Astrocyte (in vitro differentiated cells and primary cell): Measurements from ENCODE around the gene KIAA0319L.

Experiments used
- EZH2 ChIP-seq: IDR thresholded peaks from 2 replicates; pipeline ENCODE4 v1.6.1; 2012; ENCODE audit warnings: mild to moderate bottlenecking, low read length, inconsistent platforms; ENCODE audit not compliant: insufficient read depth
- TF ChIP-seq, protein P1 (sequence below): IDR thresholded peaks from 2 replicates; pipeline ENCODE4 v1.5.1; 2011; ENCODE audit warnings: low read depth, mild to moderate bottlenecking, inconsistent platforms, low read length, moderate library complexity; ENCODE audit not compliant: insufficient read depth

DNA sequence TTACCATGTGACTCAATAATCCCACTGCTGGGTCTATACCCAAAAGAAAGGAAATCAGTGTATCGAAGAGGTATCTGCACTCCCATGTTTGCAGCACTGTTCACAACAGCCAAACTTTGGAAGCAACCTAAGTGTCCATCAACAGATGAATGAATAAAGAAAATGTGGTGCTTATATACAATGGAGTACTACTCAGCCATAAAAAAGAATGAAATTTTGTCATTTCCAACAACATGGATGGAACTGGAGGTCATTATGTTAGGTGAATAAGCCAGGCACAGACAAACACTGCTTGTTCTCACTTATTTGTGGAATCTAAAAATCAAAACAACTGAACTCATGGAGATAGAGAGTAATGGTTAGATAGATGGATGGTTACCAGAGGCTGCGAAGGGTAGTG is 79.3 kb downstream of the KIAA0319L start:
- TF ChIP-seq, protein P1, sequence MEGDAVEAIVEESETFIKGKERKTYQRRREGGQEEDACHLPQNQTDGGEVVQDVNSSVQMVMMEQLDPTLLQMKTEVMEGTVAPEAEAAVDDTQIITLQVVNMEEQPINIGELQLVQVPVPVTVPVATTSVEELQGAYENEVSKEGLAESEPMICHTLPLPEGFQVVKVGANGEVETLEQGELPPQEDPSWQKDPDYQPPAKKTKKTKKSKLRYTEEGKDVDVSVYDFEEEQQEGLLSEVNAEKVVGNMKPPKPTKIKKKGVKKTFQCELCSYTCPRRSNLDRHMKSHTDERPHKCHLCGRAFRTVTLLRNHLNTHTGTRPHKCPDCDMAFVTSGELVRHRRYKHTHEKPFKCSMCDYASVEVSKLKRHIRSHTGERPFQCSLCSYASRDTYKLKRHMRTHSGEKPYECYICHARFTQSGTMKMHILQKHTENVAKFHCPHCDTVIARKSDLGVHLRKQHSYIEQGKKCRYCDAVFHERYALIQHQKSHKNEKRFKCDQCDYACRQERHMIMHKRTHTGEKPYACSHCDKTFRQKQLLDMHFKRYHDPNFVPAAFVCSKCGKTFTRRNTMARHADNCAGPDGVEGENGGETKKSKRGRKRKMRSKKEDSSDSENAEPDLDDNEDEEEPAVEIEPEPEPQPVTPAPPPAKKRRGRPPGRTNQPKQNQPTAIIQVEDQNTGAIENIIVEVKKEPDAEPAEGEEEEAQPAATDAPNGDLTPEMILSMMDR, result no peak
- no peak for TF ChIP-seq EZH2
